H1 (cell line): ENCODE results near the gene ATXN7. TPM values are rescaled to one million over a fixed set of nuclear protein-coding genes. Genes with fewer than 3 reads are reported as not detected.

ENCODE experiments used
- CTCF ChIA-PET: fragments of 300-600 bp; sonication (Branson Sonifier 250); formaldehyde crosslinking; loops from one replicate; lab custom pipeline; 2021; ENCODE audit not compliant: partially characterized antibody; lab: Charles Lee
- POLR2A ChIA-PET: fragments of 300-600 bp; sonication (Branson Sonifier 250); formaldehyde crosslinking; loops from one replicate; lab custom pipeline; 2021; ENCODE audit warnings: inconsistent platforms; ENCODE audit not compliant: partially characterized antibody; lab: Charles Lee
- DNase-seq, 2 experiments: peaks; one replicate each; pipeline versions ENCODE4 v3.0.0 to v3.0.0-alpha.2; 2010 to 2022; ENCODE audit warnings: low spot score in 2 of 2, low read depth in 1 of 2, mixed read lengths in 1 of 2
- FAIRE-seq: peaks from 2 replicates; lab custom pipeline; 2011; peaks lifted over from hg19 to GRCh38; lab: Jason Lieb, UNC
- H2AFZ ChIP-seq: 2 replicates; pipeline ENCODE4 v1.8.1; 2012; ENCODE audit warnings: low read length, inconsistent platforms
- H2AK5ac ChIP-seq: 2 replicates; pipeline ENCODE4 v1.6.1; 2013; ENCODE audit warnings: low read depth, low read length
- H2BK120ac ChIP-seq: replicated peaks from 2 replicates; pipeline ENCODE3; 2013; ENCODE audit warnings: low read depth, low read length, inconsistent platforms
- H2BK12ac ChIP-seq: 2 replicates; pipeline ENCODE4 v1.6.1; 2013; ENCODE audit warnings: low read depth, low read length
- H2BK15ac ChIP-seq: 2 replicates; pipeline ENCODE4 v1.6.1; 2013; ENCODE audit warnings: low read length
- H2BK20ac ChIP-seq: 2 replicates; pipeline ENCODE4 v1.6.1; 2013; ENCODE audit warnings: low read length
- H2BK5ac ChIP-seq: 2 replicates; pipeline ENCODE4 v1.6.1; 2013; ENCODE audit warnings: low read depth, low read length
- H3K14ac ChIP-seq: 2 replicates; pipeline ENCODE4 v1.6.1; 2013; ENCODE audit warnings: inconsistent platforms; ENCODE audit not compliant: insufficient read length
- H3K18ac ChIP-seq: 2 replicates; pipeline ENCODE4 v1.6.1; 2013; ENCODE audit warnings: low read length; ENCODE audit errors: extremely low read depth
- H3K23ac ChIP-seq: 2 replicates; pipeline ENCODE4 v1.6.1; 2013; ENCODE audit warnings: inconsistent platforms; ENCODE audit not compliant: insufficient read length
- H3K23me2 ChIP-seq: 2 replicates; pipeline ENCODE4 v1.6.1; 2013; ENCODE audit warnings: low read depth, low read length
- H3K27ac ChIP-seq: 2 replicates; pipeline ENCODE4 v1.6.1; 2011; ENCODE audit warnings: low read depth, low read length, inconsistent platforms
- H3K27me3 ChIP-seq, 4 experiments: replicated peaks in 1 of 4; 1 replicate in 1 of 4; 2 replicates in 3 of 4; pipeline versions ENCODE4 v1.6.1 to v1.8.1; 2011 to 2013; ENCODE audit warnings: low read length in 3 of 4, mild to moderate bottlenecking in 3 of 4, inconsistent platforms in 2 of 4, mixed read lengths in 2 of 4, moderate library complexity in 1 of 4; ENCODE audit not compliant: control insufficient read depth in 3 of 4, insufficient read depth in 3 of 4; ENCODE audit errors: extremely low read depth in 1 of 4
- H3K36me3 ChIP-seq, 4 experiments: 2 replicates each; pipeline versions ENCODE4 v1.6.1 to v1.8.1; 2011 to 2013; ENCODE audit warnings: mild to moderate bottlenecking in 4 of 4, low read length in 3 of 4, moderate library complexity in 2 of 4, control low read depth in 1 of 4, inconsistent platforms in 1 of 4; ENCODE audit not compliant: insufficient read depth in 4 of 4, control insufficient read depth in 2 of 4
- H3K4ac ChIP-seq: replicated peaks from 2 replicates; pipeline ENCODE3; 2013; ENCODE audit warnings: low read length, low read depth, mixed read lengths, inconsistent platforms; ENCODE audit not compliant: insufficient read length
- H3K4me1 ChIP-seq, 4 experiments: replicated peaks in 1 of 4; 1 replicate in 1 of 4; 2 replicates in 3 of 4; pipeline versions ENCODE4 v1.6.1 to v1.8.1; 2011 to 2013; ENCODE audit warnings: low read length in 3 of 4, inconsistent platforms in 2 of 4, mixed read lengths in 1 of 4; ENCODE audit not compliant: insufficient read depth in 4 of 4, control insufficient read depth in 3 of 4
- H3K4me2 ChIP-seq, 2 experiments: 2 replicates each; pipeline versions ENCODE4 v1.6.1 to v1.8.1; 2011 to 2013; ENCODE audit warnings: low read depth in 2 of 2, low read length in 2 of 2, control low read depth in 1 of 2, inconsistent platforms in 1 of 2, mild to moderate bottlenecking in 1 of 2; ENCODE audit not compliant: insufficient read depth in 1 of 2
- H3K4me3 ChIP-seq, 4 experiments: fragments of 200-600, 300-600 bp in 1 of 4; sonication (generic), shearing (Covaris generic), sonication (Bioruptor Twin) in 1 of 4; 2 replicates each; pipeline versions ENCODE4 v1.5.1 to v1.8.1; 2011 to 2016; ENCODE audit warnings: low read length in 4 of 4, low read depth in 3 of 4, control low read depth in 2 of 4, inconsistent platforms in 2 of 4, mild to moderate bottlenecking in 2 of 4, mixed read lengths in 1 of 4, moderate library complexity in 1 of 4; ENCODE audit not compliant: insufficient read depth in 2 of 4; ENCODE audit errors: extremely low read depth in 1 of 4
- H3K56ac ChIP-seq: replicated peaks from 2 replicates; pipeline ENCODE3; 2013; ENCODE audit warnings: low read depth, mild to moderate bottlenecking, mixed read lengths, low read length, inconsistent platforms; ENCODE audit not compliant: insufficient read length
- H3K79me1 ChIP-seq: 2 replicates; pipeline ENCODE4 v1.6.1; 2013; ENCODE audit warnings: low read depth, low read length, control low read depth
- H3K79me2 ChIP-seq, 2 experiments: 2 replicates each; pipeline versions ENCODE4 v1.6.1 to v1.8.1; 2012 to 2013; ENCODE audit warnings: low read length in 2 of 2, mild to moderate bottlenecking in 2 of 2, inconsistent platforms in 1 of 2; ENCODE audit not compliant: insufficient read depth in 2 of 2, control insufficient read depth in 1 of 2
- H3K9ac ChIP-seq, 4 experiments: replicated peaks in 1 of 4; 1 replicate in 1 of 4; 2 replicates in 3 of 4; pipeline versions ENCODE4 v1.6.1 to v1.8.1; 2011 to 2013; ENCODE audit warnings: low read depth in 3 of 4, low read length in 3 of 4, control low read depth in 2 of 4, mild to moderate bottlenecking in 2 of 4, moderate library complexity in 2 of 4, inconsistent platforms in 1 of 4; ENCODE audit errors: extremely low read depth in 1 of 4
- H3K9me3 ChIP-seq, 2 experiments: 2 replicates each; pipeline versions ENCODE4 v1.6.1 to v1.8.1; 2012 to 2013; ENCODE audit warnings: mild to moderate bottlenecking in 2 of 2, moderate library complexity in 2 of 2, control low read depth in 1 of 2, inconsistent platforms in 1 of 2, low read depth in 1 of 2, low read length in 1 of 2, mixed read lengths in 1 of 2; ENCODE audit not compliant: insufficient read depth in 2 of 2
- H4K20me1 ChIP-seq, 2 experiments: replicated peaks in 1 of 2; 2 replicates each; pipeline versions ENCODE3 to v1.8.1; 2011 to 2013; ENCODE audit warnings: inconsistent platforms in 2 of 2, low read length in 2 of 2, mild to moderate bottlenecking in 1 of 2; ENCODE audit not compliant: insufficient read depth in 2 of 2, control insufficient read depth in 1 of 2
- H4K5ac ChIP-seq: 2 replicates; pipeline ENCODE4 v1.6.1; 2013; ENCODE audit warnings: low read length, low read depth, mixed read lengths, inconsistent platforms; ENCODE audit not compliant: insufficient read length
- H4K8ac ChIP-seq: 2 replicates; pipeline ENCODE4 v1.8.0; 2013; ENCODE audit warnings: mild to moderate bottlenecking, moderate library complexity, low read length, inconsistent platforms; ENCODE audit not compliant: insufficient read depth; ENCODE audit errors: extremely low read depth
- H4K91ac ChIP-seq: replicated peaks from 2 replicates; pipeline ENCODE3; 2013; ENCODE audit warnings: low read length, mixed read lengths, inconsistent platforms; ENCODE audit not compliant: insufficient read length
- CBX5 ChIP-seq: fragments of 300-800, 300-1000 bp; sonication (generic); IDR thresholded peaks from 2 replicates; pipeline ENCODE4 v1.7.1; 2016; ENCODE audit warnings: antibody characterized with exemption, low read length, low read depth
- POLR2A ChIP-seq, 2 experiments: IDR thresholded peaks; 1 replicate in 1 of 2; 2 replicates in 1 of 2; pipeline ENCODE4 v1.6.1; 2011; ENCODE audit warnings: low read depth in 2 of 2, low read length in 2 of 2, mild to moderate bottlenecking in 2 of 2; ENCODE audit errors: control extremely low read depth in 1 of 2
- POLR2AphosphoS5 ChIP-seq: IDR thresholded peaks from 2 replicates; pipeline ENCODE4 v1.6.1; 2011; ENCODE audit warnings: low read depth, low read length
- TAF1 ChIP-seq: IDR thresholded peaks from 2 replicates; pipeline ENCODE4 v1.6.1; 2011; ENCODE audit warnings: mild to moderate bottlenecking, low read depth, low read length
- WGBS, 2 experiments: shearing (Covaris generic) in 1 of 2; methylation state at CpG; one replicate each; pipeline versions ENCODE4 v1.1.6 to v1.1.7; 2013 to 2015; ENCODE audit warnings: low lambda C conversion rate in 2 of 2, mixed read lengths in 2 of 2, inconsistent platforms in 1 of 2, low coverage in 1 of 2, missing lambda C conversion rate in 1 of 2; ENCODE audit not compliant: insufficient replicate concordance in 2 of 2, insufficient coverage in 1 of 2, insufficient read length in 1 of 2; ENCODE audit errors: extremely low coverage in 1 of 2, missing lambda C conversion rate in 1 of 2; 5-methylcytosine and 5-hydroxymethylcytosine counted together
- polyA plus RNA-seq, 7 experiments: library from polyadenylated mRNA; depleted of rRNA in 3 of 7; stranded (reverse) in 5 of 7; unstranded in 2 of 7; fragments of >200 nt in 5 of 7; fragments of 200-250 nt in 2 of 7; gene quantifications; 1 replicate in 5 of 7; 2 replicates in 1 of 7; 4 replicates in 1 of 7; pipeline versions ENCODE4 v1.2.1 to v1.2.3, GENCODE V29; 2011 to 2013; ENCODE audit warnings: missing spikeins in 2 of 7, mixed read lengths in 2 of 7
- total RNA-seq: library from RNA; stranded (reverse); fragmentation: NEBNext Ultra II Directional; extraction: Animal tissue kit (Norgen Biotek cat#: 25700); gene quantifications from 2 replicates; pipeline ENCODE4 v1.2.1, GENCODE V29; 2021
- TF ChIP-seq, protein P1 (sequence below): IDR thresholded peaks from 2 replicates; pipeline ENCODE4 v1.6.1; 2012; ENCODE audit warnings: inconsistent platforms
- TF ChIP-seq, protein P2 (sequence below): IDR thresholded peaks from 2 replicates; pipeline ENCODE4 v1.6.1; 2011; ENCODE audit warnings: low read depth, mild to moderate bottlenecking, low read length; ENCODE audit not compliant: insufficient read depth

Gene ATXN7
- total and polyA plus RNA-seq, 2 of the 8 experiments (the other 6 are each of a cell fraction or from before 2014, with no cell fraction given) = 15.5 to 16.8 TPM

DNA sequence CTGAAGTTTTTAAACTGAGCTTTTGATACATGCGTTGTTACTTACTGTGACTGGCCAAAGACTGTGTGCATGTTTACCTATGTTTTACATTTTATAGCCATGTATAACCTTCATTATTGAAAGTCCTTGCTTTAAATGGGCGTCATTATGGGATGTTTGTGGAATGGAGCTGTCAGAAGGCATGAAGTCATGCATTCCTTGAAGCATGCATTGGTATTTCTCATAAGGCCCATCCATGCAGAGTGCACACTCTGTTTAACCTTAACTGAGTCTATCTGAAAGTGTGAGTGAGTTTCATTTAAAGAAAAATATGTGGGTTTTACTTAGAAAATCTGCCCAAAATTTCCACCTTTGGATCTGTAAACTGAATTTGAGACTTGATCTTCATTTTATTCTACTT is 108.5 kb downstream of the ATXN7 start:
- Histone ChIP-seq H3K4me2 (no peak overlapping the region), H2BK120ac (no peak overlapping the region), H3K79me2 (peaks cover 0 to 15% of the 10 kb centered on the region in 2 experiments; a peak in 2 of 4 replicates), H2BK20ac (no peak overlapping the region), H3K36me3 (no peaks in the 10 kb centered on the region), H3K23ac (no peak overlapping the region), H4K8ac (no peak overlapping the region), H3K27ac (no peak overlapping the region), H4K5ac (no peak overlapping the region), H3K18ac (no peak overlapping the region), H4K20me1 (peaks cover 0 to 2% of the 10 kb centered on the region in 2 experiments), H3K9ac (no peak overlapping the region), H2AFZ (no peak overlapping the region), H3K23me2 (no peaks in the 10 kb centered on the region), H2BK5ac (no peak overlapping the region), H3K4ac (no peak overlapping the region), H3K9me3 (no peaks in the 10 kb centered on the region), H2BK15ac (no peak overlapping the region), H2AK5ac (no peak overlapping the region), H3K27me3 (no peaks in the 10 kb centered on the region), H3K14ac (no peak overlapping the region), H3K4me1 (peaks cover 7 to 37% (median 24%) of the 10 kb centered on the region in 4 experiments), H3K56ac (no peak overlapping the region), H4K91ac (no peak overlapping the region), H3K79me1 (peaks cover 2% of the 10 kb centered on the region; the same call in 1 of the 2 replicates), H3K4me3 (no peak overlapping the region), H2BK12ac (no peak overlapping the region)
- no peak for DNase-seq
- no peak for TF ChIP-seq POLR2A (IDR thresholded peaks at IDR 0.05; ENCODE audit: control extremely low read depth in 1 of 2, low read depth in 2 of 2, low read length in 2 of 2)
- TF ChIP-seq, protein P1, sequence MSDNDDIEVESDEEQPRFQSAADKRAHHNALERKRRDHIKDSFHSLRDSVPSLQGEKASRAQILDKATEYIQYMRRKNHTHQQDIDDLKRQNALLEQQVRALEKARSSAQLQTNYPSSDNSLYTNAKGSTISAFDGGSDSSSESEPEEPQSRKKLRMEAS = no peak
- TF ChIP-seq POLR2AphosphoS5 = no peak
- TF ChIP-seq CBX5 = no peak
- no peak for TF ChIP-seq TAF1
- TF ChIP-seq, protein P2, sequence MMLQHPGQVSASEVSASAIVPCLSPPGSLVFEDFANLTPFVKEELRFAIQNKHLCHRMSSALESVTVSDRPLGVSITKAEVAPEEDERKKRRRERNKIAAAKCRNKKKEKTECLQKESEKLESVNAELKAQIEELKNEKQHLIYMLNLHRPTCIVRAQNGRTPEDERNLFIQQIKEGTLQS = no peak
- ChIA-PET CTCF (interaction anchor here (0.9 to 4.5 kb wide), 6 partner anchors 10 to 58 kb away, joined by 3 to 29 read pairs (median 4); no protein-coding TSS in a partner anchor), POLR2A (no interaction called here)
- 83% methylated on average over 2 of the region's 2 CpGs; no CpG with 5 or more reads in 1 of the 2 experiments for WGBS, 2 experiments
- FAIRE-seq = no peak
